ENCODE results near the gene CRYAA.

CRYAA gene

DNA sequence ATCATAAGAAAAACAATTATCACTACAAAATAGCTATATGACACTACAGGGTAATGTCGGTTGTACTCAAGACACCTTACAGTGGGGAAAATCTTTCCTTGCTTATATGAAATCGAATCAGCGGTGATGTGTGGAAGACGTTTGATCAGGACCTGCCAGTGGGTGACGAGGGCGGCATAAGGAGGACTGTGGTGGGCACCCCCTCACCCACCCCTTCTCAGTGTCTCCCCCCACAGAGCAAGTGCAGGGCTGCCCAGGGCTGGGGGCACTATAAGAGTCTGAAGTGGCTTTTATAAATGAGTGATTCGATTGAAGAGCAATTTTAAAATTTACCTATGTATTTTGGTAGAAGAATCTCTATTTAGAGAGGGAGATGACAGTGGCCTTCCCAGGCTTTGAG is 35.8 kb downstream of the CRYAA start:
- DNase-seq: no peak

- DNase-seq: no peak
These were observed 37.6 kb downstream of the CRYAA start for GRCh38 chr21:43206231-43207042.

DNA sequence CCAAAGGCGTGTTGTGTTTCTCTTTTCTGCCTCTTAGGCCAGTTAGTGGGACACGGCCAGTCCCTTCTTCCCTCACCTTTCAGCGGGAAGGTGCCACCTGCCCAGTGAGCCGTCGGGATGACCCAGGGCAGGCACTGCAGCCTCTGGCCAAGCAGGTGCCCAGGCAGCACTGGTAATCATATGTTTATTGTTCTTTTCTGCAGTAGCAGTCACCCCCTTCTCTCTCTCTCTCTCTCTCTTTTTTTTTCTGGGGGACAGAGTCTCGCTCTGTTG is 38.2 kb downstream of the CRYAA start:
- no peak for DNase-seq

GRCh38 chr21:43207868-43208267 is 39.1 kb downstream of the CRYAA start:
- no peak for DNase-seq

- no peak for DNase-seq
These were observed 39.9 kb downstream of the CRYAA start for GRCh38 chr21:43208561-43209332.

DNA sequence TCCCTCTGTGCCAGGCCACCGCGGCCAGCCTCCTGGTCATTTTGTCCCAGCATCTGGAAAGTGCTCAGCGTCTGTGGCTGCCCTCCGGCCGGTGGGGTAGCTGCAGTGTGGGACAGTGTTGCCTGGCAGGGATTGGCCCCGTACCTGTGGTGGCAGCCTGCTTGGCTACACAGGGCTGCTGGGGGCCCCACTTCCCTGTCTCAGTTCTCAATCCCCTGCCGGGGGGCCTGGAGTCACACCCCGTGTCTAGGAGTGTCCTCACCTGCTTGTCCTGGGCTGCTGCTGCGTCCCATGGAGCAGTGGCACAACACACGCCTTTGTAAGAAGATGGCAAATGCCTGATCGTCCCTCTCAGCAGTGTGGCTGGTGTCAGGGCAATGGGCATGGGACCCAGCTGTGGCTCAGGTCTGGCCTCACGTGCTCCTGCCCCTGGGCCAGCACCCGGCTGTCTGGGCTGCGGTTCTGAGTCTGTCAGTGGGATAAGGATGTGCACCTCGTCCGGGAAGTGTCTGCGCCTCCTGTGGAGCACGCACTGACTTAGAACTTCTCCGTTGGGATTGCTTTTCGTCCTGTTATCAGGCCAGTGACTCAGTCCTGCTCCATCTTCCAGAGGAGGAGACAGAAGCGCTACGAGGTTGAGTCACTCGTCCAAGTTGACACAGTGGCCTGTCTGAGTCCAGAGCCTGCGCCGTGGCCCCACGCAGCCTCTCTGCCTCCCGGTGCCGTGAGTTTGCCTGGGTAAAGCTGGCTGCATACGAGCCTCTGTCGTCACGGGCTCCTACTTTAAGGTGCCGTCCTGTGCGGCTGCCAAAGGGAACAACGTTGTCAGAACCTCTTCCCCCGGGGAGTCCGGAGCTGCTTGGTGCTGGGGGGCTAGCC is 41.0 kb downstream of the CRYAA start:
- no peak for DNase-seq

GRCh38 chr21:43210454-43211071 is 41.8 kb downstream of the CRYAA start:
- DNase-seq: no peak

DNA sequence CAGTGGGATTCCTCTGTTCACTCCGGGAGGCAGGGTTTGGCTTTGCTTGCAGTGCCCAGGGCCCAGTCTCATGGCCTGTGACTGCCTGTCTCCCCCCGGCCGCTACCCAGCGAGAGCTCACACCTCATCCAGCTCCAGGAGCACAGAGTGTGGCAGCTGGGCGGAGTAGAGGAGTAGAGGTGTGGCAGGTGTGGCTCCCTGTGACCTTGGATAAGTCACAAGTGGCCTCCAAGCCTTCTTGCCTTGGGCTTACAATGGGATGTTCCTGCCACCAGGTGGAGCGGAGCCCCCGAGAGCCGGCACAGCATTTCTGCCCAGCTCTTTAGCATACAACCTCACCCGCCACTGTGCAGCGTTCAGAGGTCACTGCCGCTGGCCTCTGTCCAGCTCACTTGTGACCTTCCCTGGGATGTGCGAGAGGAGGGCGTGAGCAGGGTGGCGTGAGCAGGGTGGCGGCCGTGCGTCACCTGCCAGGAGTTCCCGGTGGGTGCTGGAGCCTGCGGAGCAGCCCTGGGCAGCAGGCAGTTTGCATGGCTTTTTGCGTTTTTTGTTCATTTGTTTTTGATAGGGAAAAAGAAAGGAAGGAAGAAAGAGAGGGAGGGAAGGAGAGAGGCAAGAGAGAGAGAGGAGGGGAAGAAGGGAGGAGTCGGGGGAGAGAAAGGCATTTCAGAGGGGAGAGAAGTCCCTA is 42.4 kb downstream of the CRYAA start:
- no peak for DNase-seq

DNA sequence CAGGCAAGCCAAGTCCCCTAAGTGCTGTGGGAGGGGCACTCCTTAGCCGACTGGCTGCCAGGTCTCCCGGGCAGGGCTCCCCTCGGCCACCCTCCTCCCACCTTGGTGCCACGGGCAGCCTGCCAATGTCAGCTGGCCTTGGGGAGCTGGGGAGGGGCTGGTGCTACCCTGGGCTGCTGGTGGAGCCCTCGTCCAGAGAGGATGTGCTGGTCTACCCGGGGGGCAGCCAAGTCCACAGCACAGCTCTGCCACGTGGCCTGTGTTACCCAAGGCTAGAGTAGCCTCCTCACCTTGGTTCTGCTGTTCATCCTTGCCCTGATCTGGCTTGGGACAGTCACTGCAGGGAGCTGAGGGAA is 42.9 kb downstream of the CRYAA start:
- no peak for DNase-seq

All from activated T-cell treated with anti-CD3 and anti-CD28 coated beads, Interleukin-2, amount 50 U/mL, for 1 hour (primary cell).